ENCODE results near the gene PADI2. TPM values are rescaled to one million over a fixed set of nuclear protein-coding genes. Genes with fewer than 3 reads are reported as not detected.

PADI2 gene
- total RNA-seq, 1 donor from 2014 or later: 0.46 TPM

Other genes with a start within 250 kb of the PADI2 start
- 9,391 TPM for gene RNU1-2, start 223.5 kb downstream of the PADI2 start, total RNA-seq
- 6.9 TPM for gene CROCC, start 197.5 kb downstream of the PADI2 start, total RNA-seq
- 4.1 TPM for gene MFAP2, start 138.8 kb downstream of the PADI2 start, total RNA-seq
- gene ATP13A2, start 107.5 kb downstream of the PADI2 start, total RNA-seq: 15.6 TPM
- gene SDHB, start 65.4 kb downstream of the PADI2 start, total RNA-seq: 409 TPM
- not detected for gene PADI1, start 85.7 kb upstream of the PADI2 start, total RNA-seq
- gene PADI3, start 129.6 kb upstream of the PADI2 start, total RNA-seq: not detected
- gene PADI4, start 188.7 kb upstream of the PADI2 start, total RNA-seq: 0.48 TPM